GM12873 (cell line): Measurements from ENCODE around the gene FDXR.
A peak's percentile ranks its signal among the peaks of the same experiment; 100 is the strongest.

ENCODE experiments used
- CTCF ChIP-seq: IDR thresholded peaks from 2 replicates; pipeline ENCODE4 v1.5.1; 2012; ENCODE audit warnings: low read depth, mild to moderate bottlenecking, moderate library complexity, low read length, control low read depth; ENCODE audit not compliant: insufficient read depth; ENCODE audit errors: missing control alignments

The FDXR gene

GRCh38 chr17:74865504-74866197 is 7.1 kb downstream of the FDXR start:
- no peak for TF ChIP-seq CTCF

DNA sequence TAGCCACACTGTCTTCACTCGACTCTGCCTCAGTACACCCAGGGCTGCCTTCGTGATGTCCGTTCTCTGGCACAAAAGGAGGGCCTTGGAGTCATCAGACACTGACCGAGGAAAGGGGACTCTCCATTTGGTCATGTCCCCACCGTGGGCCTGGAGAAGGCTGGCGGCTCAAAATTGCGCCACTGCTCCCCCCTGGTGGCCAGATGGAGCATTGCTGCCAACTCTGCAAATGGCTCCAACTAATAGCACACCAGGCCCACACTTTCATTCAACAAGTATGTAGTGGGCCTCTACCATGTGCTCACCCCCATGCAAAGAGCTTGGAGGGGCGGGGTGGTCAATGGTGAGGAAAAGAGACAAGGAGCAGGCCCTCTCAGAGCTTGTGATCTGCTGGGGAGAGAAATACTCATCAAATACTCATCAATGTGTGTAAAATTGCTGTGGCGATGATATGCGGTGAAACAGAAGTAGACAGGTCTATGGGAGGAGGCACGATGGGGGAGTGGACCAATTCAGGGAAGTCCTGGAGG is 7.9 kb downstream of the FDXR start:
- peak; percentile 97 for TF ChIP-seq CTCF

DNA sequence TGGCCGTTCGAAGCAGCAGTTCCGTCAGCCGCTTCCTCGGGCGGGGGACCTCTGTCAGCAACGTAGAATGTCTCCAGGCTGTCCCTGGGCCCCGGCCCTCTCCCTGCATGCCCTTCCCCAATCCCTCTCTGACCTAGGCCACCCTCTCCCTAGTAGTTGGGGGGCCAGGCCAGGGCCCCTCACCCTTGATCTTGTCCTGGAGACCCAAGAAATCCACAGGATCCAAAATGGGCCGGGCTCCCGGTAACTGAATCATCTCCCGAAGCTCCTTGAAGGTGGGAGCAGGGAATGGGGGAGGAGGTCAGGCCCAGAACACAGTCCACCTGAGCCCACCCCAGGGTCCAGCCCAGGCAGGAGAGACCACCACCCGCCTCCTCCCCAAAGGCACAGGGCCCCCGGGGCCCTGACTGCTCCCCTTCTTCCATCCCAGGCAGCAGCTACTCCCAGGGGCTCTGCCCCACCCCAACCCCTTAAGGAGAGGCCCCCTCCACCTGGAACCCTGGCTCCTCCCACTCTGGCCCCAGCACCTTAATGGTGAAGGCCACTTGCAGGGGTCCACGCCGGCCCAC is 8.4 kb downstream of the FDXR start:
- TF ChIP-seq CTCF, result no peak

DNA sequence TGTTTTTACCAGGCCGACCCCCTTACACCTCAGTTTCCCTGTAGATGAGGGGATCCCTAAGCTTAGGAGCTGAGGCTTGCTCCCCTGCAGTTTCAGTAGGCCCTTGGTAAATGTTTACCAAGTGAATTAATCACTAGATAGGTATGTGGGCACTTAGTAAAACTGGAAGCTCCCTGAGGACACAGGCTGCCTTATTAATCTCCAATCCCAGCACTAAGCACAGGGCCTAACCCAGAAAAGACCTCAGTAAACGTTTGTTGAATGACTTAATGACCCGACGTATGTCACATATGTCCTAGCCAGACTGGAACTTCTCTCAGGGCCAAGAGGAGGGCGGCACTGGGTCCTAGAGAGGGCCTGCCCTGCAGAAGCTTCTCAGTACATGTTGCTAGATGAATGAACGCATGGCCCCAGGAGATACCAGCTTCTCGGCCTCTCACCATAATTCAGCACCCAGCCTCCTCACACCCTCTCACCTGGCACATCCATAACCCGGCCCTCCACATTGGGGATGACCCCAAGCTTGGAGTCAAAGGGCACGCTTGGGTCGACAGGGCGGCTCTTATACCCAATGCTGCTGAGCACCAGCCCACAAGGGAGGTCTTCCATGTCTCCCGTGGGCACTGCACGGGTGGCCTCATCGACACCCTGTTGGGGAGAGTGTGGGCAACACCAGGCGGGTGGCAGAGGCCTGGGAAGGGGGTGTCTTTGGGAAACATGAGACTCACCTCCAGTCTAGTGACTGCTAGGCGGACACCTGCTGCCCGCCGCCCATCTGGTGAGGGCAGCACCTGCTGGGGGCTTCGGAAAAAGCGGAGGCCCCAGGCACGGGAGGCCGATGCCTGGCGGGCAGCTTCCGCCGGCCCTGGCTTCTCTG is 9.1 kb downstream of the FDXR start:
- TF ChIP-seq CTCF, result peak; percentile 5

- TF ChIP-seq CTCF, result no peak
Observed at GRCh38 chr17:74862919-74863318, 9.9 kb downstream of the FDXR start.

DNA sequence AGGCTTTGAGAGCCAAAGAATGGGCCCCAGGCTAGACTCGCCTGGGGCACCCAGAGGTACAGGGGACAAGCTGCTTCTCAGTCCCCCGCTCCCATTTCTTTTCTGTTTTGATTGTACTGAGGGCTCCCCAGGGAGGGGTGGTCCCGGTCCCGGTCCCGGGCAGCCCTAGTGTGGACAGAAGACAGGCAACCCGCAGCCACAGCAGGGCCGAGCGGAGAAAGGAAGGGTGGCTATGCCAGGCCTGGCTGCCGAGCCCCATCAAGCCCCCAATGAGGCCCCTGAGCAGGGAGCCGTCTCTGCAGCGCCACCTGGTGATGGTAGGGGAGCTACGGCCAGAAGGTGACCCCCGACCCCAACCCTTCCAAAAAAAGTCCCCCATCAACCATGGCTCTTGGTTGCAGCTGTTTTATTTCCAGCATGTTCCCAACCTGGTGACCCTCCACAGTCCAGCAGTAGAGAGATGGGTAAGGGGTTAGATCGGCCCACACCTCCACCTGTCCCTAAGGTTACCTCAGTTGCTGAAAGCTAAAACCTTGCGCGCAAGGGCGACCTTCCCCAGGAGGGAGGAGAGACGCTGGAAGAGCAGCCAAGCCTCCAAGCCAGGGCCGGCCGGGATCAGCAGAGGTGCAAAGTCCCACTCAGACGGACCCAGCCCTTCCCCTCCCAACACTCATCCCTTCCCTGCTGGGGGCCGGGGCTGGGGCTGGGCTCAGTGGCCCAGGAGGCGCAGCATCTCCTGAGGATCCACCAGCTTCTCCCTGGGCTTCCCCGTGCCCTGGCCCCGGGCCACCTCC is 10.5 kb downstream of the FDXR start:
- peak; percentile 83 for TF ChIP-seq CTCF
